SKM-1 treated with dmso at 0.1 percent for 144 hours (cell line): ENCODE data around the gene ANXA2.
"Not testable (repeated sequence)": the region's sequence is repeated elsewhere in the genome, so short reads cannot be mapped to it uniquely, and the experiment has no call there.

Experiments used
- DNase-seq: peaks from one replicate; lab custom pipeline; 2025; ENCODE audit not compliant: unreplicated experiment; lab: John Stamatoyannopoulos, UW

ANXA2 gene

DNA sequence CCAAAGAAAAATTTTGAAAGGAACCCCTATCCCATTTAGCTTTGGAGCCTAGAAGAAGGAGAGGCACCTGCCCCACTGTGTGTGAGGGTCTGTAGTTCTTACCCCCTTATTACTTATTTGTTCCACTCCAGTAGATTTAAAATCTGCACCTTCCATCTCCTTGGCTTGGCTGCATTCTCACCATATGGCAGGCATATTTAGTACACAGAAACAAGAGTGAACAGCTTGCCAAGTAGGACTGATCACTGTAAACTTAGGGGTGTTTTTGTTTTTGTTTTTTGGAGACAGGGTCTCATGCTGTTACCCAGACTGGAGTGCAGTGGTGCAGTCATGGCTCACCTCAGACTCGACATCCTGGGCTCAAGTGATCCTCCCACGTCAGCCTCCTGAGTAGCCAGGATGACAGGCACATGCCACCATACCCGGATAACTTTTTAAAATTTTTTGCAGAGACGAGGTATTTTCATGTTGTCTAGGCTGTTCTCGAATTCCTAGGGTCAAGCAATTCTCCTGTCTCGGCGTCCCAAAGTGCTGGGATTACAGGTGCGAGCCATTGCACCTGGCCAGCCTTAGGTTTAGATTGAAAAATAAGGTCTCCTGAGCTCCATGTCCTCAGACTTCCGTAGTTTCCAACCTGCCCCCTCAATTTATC is 14.1 kb upstream of the ANXA2 start:
- no peak for DNase-seq

DNA sequence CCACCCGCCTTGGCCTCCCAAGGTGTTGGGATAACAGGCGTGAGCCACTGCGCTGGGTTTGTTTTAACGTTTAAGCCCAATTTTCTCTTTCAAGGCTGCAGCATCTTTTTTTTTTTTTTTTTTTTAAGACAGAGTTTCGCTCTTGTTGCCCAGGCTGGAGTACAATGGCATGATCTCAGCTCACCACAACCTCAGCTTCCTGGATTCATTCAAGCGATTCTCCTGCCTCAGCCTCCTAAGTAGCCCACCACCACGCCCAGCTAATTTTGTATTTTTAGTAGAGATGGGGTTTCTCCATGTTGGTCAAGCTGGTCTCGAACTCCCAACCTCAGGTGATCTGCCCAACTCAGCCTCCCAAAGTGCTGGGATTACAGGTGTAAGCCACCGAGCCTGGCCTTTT is 12.6 kb upstream of the ANXA2 start:
- DNase-seq, result not testable (repeated sequence)

DNA sequence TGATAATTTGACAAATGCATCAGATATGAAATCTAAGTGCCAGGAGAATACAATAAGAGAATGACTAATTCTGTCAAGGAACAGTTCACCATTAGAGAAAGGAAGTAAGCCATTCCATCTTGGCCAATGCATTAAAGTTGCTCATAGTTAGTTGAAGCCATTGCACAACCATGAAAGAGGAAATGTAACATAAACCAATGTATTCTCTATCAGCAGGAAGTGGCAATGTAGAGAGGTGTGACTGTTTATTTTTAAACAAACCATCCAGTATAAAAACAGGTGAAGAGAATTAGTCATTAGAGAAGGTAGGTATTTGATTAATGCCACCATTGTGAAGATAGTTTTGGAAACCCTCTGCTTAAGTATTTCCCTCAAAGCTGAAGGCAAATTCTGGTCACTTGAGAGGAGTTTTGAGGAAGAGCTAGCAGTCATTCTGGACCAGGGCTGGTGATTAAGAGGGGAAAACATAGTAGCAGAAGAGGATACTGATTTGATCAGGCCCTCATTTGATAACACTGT is 10.7 kb upstream of the ANXA2 start:
- peak; percentile 90 for DNase-seq

DNA sequence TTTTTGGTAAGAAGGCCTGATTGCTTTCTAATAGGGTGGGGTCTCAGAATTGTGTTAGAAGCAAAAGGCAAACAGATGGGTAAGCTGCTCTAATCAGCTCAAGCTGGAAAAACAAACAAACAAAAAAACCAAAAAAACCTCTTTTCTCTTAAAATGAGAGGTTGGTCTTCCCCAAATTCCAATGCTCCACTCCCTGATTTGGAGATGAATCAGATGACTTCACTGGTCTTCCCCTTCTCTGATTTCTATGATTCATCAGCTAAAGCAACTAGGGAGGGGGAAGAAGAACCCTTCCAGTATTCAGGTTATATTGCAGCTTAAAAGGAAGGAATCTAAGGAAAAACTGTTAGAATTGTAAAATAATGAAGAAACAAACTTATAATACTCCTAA is 9.6 kb upstream of the ANXA2 start:
- DNase-seq, result no peak

DNA sequence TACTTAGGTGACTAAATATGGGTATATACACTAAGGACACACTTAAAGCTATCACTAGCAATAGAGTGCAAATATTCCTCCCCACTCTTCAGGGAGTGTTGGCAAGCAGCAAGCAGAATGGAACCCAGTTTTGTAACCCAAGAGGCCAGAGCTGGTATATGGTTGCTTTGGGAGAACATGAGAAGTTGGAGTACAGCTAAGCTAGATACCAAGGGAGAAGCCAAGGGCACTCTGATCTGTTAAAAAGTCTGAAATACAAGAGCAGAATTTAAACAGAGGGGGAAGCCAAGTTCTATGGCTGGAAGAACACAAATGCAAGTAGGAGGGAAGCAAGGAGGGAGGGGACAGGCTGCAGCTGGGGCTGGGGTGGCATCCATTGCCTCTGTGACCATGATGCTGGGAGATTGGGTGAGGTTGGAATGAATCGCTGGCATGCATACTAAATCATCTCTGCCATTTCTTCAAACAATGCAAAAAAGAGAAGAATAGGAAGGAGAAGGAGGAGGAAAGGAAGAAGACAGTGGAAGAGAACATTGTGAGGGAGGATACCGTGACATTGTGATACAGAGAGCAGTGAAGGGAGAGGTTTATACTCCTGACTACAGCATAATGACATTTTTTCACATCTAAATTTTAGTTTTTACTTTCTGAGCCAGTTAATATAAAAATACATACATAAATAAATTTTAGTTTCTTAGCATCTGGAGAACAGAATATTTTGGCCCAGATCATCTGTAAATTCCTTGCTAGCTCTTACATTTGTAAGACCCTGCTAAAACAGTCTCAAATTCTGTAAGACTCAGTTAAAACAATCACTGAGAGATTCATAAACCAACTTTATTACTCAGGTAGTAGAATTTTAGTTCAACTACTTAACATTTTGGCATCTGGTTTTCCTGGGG is 9.0 kb upstream of the ANXA2 start:
- DNase-seq, result no peak

DNA sequence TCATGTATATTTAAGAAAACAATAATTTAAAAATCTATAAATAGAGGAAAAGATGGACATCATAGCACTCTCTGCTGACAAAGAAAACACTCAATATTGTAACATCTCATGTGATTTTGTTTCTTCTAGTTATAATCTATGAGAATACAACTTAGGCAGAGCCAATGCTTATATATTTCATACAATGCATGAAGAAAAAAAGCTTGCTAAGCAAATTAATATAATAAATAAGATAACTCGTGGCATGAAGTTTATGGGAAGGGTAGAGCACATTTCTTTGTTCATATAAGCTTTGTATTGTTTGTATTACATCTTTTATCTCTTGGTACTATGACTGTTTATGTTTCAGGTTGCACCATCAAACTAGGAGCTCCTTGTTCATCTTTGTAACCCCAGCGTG is 7.6 kb upstream of the ANXA2 start:
- DNase-seq, result no peak

DNA sequence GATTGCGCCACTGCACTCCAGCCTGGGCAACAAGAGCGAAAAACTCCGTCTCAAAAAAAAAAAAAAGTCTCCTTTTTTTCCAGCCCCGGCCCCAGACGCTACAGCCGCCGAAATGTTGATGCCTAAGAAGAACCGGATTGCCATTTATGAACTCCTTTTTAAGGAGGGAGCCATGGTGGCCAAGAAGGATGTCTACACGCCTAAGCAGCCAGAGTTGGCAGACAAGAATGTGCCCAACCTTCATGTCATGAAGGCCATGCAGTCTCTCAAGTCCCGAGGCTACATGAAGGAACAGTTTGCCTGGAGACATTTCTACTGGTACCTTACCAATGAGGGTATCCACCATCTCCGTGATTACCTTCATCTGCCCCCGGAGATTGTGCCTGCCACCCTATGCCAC is 6.6 kb upstream of the ANXA2 start:
- not testable (repeated sequence) for DNase-seq

DNA sequence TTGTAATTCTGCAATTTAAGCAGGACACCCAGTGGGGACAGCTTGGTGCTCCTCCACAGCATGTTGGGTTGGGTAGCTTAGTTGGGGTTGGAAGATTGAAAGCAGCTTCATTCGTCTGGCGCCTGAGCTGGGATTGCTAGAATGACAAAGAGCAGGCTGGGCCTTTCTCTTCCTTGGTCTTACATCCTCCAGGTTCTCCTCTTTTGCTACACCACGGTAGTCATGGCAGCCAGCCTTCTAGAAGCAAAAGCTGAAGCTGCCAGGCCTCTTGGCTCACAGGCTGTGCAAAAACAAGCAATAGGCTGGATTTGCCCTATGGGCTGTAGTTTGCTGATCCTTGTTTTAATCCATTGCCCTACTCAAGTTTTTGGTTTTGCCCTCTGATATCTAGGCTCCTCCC is 3.2 kb upstream of the ANXA2 start:
- DNase-seq, result no peak

DNA sequence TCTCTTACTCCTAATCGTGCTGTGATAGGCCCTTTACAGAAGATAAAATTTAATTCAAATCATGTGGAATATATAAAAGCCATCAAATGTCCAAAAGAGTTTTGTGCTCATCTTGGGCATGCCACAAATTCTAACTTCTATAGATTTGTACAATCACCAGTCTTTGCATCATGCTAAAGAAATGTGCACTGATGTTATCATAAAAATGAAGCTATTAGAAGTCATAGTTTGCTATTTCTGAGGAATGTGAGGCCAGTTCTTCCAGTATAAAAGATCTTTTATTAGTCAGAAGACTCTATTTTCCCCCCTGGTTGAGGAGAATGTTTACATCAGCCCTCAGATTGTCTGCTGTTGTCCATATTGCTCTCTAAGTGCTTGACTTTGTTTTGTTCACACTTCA is 2.1 kb upstream of the ANXA2 start:
- DNase-seq, result no peak

DNA sequence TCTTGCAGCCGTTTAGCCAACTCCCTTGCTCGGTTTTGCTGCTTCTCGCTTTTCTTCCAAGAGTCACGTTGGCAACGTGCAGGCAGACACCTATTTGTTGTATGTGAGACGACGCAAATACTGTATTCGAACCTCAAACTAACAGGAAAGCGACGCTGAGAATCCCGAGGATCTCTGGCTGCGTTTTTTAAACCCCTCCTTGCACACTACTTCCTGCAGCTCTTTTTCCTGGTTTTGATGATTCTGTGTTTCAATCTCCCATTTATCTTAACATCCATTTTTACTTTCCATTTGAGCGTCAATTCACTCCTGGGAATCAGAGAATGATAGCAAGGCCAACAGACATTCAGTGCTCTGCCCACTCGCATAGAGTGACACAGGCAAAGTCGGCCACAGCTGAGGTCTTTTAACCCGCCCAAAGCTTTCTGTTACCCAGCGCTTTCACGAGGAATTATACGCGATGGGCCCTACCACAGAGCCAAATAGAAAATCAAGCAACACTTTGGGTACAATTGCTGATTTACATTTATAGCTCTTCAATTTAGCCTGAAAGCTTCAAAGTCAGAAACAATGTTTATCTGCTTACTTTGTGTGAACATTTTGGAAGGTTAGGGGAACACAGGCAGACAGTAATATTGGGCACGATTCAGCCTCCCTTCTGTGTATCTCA is 1.6 kb upstream of the ANXA2 start:
- no peak for DNase-seq

DNA sequence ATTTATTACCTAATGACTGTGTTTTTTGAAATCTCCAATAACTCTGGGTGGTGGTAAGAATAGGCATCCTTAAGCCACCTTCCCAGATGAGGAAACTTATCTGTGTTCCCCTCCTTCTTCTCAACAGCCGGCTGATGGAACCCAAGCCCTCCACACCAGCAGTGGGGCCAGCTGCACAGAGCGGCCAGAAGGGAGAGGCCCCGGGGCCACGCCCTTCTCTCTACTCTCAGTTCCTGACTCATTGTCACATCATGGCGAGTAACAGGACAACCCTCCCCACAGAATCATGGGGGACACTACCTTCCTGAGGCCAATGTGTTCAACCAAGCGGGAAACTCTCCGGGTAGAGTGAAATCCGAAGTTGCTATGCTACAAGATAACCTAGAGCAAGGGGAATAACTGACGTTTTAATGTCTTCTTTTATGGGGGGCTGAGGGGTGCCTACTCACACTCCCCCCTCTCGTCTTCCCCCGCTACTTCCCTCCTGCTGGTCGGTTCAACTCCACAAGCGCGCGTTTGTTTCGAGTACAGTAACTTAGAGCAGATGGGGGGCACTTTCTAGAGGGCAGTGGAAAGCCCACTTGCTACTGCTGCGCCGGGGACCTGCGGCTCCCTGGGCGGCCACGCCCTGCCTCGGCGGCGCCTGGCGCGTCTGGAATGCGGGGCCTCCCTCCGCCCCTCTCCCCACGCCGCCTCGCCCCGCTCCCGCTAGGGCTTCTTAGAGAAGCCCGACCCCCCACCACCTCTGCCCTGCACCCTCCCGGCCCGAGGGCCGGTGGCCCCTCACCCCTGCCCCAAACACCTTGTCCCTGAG is 621 bp downstream of the ANXA2 start:
- peak; percentile 22 for DNase-seq

DNA sequence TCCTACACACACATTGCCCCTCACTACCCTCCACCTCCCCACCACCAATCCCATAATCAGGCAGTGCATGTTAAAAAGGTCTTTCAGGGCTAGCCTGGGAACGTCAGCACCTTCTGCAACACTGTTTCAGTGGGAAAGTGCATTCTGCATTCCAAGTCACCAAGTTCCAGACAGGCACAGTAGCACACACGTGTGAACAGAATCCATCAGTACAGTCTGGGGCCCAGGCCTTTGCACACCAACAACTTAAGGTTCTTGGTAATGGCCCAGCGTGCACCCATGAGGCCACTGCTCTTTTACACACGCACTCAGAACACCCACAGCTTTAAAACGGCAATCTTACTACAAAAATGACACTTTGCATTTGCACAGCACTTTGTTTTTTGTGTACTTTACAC is 1.2 kb downstream of the ANXA2 start:
- DNase-seq, result no peak

DNA sequence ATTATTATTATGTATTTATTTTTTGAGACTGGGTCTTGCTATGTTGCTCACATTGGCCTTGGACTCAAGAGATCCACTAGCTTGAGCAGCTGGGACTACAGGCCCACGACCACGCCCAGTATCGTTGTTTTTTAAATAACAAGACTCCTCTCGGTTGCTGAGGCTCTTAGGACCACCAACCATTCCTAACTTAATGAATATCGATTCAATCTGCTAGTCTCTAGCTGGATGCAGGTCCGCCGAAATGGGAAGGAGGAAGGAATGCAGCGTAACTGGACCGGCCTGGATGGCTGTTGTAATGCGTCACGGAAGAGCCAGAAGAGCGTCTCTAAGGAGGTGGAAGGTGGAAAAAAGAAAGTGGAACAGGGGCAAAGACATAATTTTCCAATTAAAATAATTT is 1.7 kb downstream of the ANXA2 start:
- DNase-seq, result no peak

DNA sequence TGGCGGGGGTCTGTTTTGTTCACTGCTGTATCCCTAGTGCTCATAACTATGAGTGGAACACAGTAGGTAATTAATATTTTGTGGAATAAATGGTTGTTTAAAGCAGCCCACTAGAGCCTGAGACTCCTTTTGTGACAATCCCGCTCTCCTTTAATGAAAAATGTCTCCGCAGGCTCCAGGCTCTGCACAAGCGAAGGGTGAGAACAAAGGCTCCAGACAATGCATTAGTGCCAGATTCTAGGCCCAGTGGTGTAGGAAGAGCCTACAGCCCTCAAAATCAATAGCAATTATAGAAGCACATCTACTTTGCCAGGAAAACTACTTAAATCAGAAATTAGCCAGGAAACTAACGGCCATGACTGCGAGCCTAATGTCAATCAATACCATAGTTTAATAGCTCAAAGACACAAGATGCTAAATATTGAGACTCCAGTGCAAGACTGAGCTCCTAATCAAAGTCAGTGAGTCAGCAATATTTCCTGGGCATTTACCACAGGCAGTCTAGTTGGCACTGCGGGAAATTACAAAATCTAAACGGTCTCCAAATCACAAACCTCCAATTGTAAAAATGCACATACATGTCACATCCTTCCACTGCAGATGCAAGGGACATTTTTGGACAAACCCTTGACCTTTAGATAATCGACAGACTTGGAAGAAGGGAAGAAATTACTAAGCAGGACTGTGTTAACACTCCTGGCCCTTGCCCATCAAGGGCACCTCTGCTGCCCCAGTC is 2.3 kb downstream of the ANXA2 start:
- no peak for DNase-seq

DNA sequence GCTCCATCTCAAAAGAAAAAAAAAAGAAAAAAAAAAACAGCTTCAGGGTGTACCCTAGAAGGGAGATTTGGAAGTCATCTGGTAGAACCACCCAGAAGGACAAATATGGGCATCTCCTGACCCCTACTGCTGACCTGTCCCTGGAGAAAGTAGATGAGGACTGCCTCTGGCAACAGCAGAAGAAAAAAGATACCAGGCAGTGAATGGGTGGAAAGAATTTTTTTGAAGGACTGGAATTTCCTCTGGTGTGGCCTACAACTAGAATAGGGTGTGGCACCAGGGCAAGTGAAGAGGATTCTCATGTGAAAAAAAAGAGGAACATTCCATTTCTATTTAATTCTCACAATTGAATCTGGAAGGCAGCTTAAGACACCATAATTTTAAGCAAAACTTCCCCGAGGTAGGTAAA is 3.1 kb downstream of the ANXA2 start:
- no peak for DNase-seq

DNA sequence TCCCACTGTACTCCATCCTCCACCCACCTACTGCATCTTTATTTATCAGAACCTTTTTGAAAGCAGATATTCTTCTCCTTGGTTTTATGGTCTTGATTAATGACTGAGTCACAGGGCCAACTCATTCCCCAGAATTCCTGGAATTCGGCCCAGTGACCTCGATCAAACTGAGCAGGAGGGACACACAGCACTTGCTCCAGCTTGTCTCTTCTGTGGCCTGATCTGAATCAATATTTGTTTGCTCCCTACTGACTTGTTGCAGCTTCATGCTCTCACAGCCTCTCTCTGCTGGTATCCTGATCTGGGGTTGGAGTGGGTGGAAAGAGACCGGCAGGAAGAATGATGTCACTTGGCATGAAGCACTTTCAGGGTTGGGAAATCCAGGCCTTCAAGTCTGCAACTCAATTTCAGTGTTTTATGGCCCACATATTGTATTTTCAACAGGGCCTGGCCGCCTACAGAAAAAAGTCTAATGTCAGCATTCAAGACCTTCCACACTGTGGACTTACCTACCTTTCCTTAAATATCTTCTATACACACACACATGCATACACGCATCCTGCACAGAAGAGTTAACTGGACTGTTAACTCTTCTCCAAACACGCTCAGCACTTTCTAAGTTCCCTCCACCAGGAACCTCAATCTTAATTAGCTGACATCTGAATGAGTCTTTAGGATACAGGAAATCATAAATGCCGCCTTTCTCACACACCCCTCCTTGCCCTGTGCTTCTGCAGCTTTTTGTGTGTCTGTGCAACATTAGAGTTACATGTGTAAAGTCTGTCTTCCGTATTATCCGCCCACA is 4.6 kb downstream of the ANXA2 start:
- peak; percentile 16 for DNase-seq

DNA sequence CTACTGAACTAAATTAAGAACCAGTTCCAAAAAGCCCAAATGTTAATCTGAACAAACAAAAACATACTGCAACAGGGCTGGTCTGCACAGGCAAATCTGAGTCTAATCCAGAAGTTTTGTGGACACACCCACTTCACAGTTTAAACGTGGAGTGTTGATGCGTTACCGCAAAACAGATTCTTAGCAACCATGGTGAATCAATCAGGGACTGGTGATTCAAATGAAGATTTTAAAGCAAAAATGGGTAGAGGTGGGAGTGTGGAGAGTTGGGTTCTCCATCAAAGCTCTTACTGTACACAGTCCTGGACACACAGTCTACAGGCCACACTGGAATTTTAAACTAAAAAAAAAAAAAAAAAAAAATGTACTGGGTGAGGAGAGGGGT is 5.2 kb downstream of the ANXA2 start:
- DNase-seq, result no peak

DNA sequence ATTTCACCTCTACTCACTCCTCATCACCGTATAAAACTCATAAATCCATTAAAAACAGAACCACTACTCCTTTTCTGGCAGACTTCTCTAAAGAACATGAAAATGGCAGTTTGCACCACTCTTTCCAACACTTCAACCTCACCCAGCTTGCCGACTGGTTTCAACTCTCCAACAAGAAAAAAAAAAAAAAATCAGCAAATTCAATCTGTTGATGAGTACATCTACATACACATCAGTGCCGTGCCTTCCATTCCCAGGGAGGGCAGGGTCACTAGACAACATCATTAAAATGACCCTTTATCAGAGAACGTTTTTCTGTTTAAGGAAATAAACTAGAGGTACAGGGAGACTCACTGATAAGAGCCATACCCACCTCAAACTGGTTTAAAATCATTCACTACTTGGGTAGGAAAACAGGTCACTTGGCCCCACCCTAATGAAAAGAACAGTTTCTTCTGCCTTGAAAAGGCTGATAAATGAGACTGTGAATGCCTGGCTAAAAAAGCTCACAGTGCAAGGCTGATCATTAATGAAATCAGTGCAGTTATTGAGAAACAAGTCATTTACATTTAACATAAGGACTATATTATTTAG is 6.0 kb downstream of the ANXA2 start:
- no peak for DNase-seq

DNA sequence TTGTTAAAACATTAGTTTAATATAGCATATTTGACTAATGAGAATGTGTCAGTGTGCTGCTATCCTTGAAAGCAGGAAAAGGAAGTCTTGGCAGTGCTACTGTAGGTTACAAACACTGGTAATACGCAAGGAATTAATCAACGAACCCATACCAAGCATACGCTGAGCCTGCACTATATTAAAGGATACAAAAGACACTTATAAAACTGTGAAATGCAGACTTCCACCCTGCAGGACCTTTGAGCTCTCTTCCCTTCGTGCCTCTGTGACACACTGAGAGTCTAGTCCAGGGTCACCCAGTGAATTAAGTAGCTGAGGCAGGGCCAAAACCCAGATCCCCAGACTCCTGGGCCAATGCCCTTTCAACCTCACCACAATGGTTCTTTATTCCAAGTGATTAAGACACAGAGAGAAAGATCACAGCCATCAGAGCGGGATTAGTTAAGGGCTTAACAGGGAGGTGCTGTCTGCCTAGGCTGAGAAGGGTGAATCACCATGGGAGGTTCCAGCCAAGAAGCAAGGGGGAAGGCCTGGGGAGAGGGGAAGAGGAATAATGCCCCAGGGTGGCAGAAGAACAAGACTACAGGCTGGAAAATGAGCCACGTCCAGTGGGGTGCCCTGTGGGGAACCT is 6.8 kb downstream of the ANXA2 start:
- no peak for DNase-seq
